Spleen (tissue), 11 donors: ENCODE data around the gene SYNM. TPM values are rescaled to one million over a fixed set of nuclear protein-coding genes. Genes with fewer than 3 reads are reported as not detected.

Experiments
- DNase-seq: peaks from one replicate; pipeline ENCODE4 v3.0.0-alpha.2; 2020
- H3K27ac ChIP-seq, 8 donors: fragments of 200-600 bp; sonication (generic) in 7 of 8; 1 replicate in 4 of 8; 2 replicates in 4 of 8; pipeline versions ENCODE4 v1.5.0 to v1.8.0; 2016 to 2021; ENCODE audit warnings: inconsistent platforms in 4 of 8, mild to moderate bottlenecking in 4 of 8, moderate library complexity in 1 of 8
- H3K27me3 ChIP-seq, 7 donors: fragments of 200-600 bp; sonication (generic) in 6 of 7; replicated peaks in 1 of 7; 1 replicate in 4 of 7; 2 replicates in 3 of 7; pipeline versions ENCODE4 v1.5.0 to v1.8.0; 2016 to 2021; ENCODE audit warnings: inconsistent platforms in 3 of 7, mild to moderate bottlenecking in 1 of 7
- H3K36me3 ChIP-seq, 6 donors: fragments of 200-600 bp; sonication (generic) in 5 of 6; 1 replicate in 4 of 6; 2 replicates in 2 of 6; pipeline versions ENCODE4 v1.5.0 to v1.8.0; 2016 to 2021; ENCODE audit warnings: inconsistent platforms in 2 of 6
- H3K4me1 ChIP-seq, 6 donors: fragments of 200-600 bp; sonication (generic) in 5 of 6; 1 replicate in 3 of 6; 2 replicates in 3 of 6; pipeline versions ENCODE4 v1.5.0 to v1.8.0; 2016 to 2021; ENCODE audit warnings: inconsistent platforms in 3 of 6
- H3K4me3 ChIP-seq, 8 donors: fragments of 200-600 bp; sonication (generic) in 7 of 8; 1 replicate in 4 of 8; 2 replicates in 4 of 8; pipeline versions ENCODE4 v1.5.0 to v1.8.0; 2016 to 2021; ENCODE audit warnings: inconsistent platforms in 4 of 8, mild to moderate bottlenecking in 4 of 8, moderate library complexity in 2 of 8
- H3K9me3 ChIP-seq, 8 donors: fragments of 200-600 bp; sonication (generic) in 7 of 8; 1 replicate in 4 of 8; 2 replicates in 4 of 8; pipeline versions ENCODE4 v1.5.0 to v1.8.0; 2016 to 2021; ENCODE audit warnings: inconsistent platforms in 4 of 8
- CTCF ChIP-seq, 11 experiments: fragments of 200-600 bp in 7 of 11; fragments of 450-650 bp in 4 of 11; sonication (generic) in 4 of 11; IDR thresholded peaks in 8 of 11; conservative IDR thresholded peaks in 3 of 11; 1 replicate in 7 of 11; 2 replicates in 4 of 11; pipeline versions ENCODE4 v1.4.0 to v1.8.0; 2016 to 2021; ENCODE audit warnings: antibody characterized with exemption in 11 of 11, inconsistent platforms in 4 of 11, mild to moderate bottlenecking in 1 of 11
- POLR2A ChIP-seq, 3 donors: fragments of 450-650 bp; IDR thresholded peaks; one replicate each; pipeline ENCODE4 v1.5.1; 2017; ENCODE audit warnings: antibody characterized with exemption in 3 of 3, mild to moderate bottlenecking in 1 of 3
- POLR2AphosphoS5 ChIP-seq, 3 donors: sonication (generic); formaldehyde crosslinking; IDR thresholded peaks; one replicate each; pipeline ENCODE4 v1.5.1; 2017; ENCODE audit warnings: antibody characterized with exemption in 3 of 3
- WGBS, 5 donors: extraction: QIAGEN DNeasy Blood & Tissue Kit in 3 of 5; methylation state at CpG; one replicate each; pipeline versions ENCODE4 v1.1.5 to v1.1.7; 2013 to 2018; 5-methylcytosine and 5-hydroxymethylcytosine counted together
- intact Hi-C: fragments of 100-400 bp; cut with DNase I; formaldehyde crosslinking; loops from one replicate; pipeline ENCODE4 v1.15.0; 2023; ENCODE audit warnings: low total_unique reads
- polyA plus RNA-seq, 3 donors: library from polyadenylated mRNA; stranded (reverse); fragments of 200-250 nt; gene quantifications; one replicate each; pipeline ENCODE4 v1.2.1, GENCODE V29; 2013
- total RNA-seq, 7 donors: library from RNA; depleted of rRNA in 3 of 7; stranded (reverse); fragments of >200 nt in 3 of 7; fragmentation: NEBNext Ultra II Directional in 4 of 7; extraction: Animal tissue kit (Norgen Biotek cat#: 25700) in 4 of 7; gene quantifications; one replicate each; pipeline versions ENCODE4 v1.1.0 to v1.2.1, GENCODE V29; 2016 to 2021
- donor health status: healthy with polysubstance abuse.
- donor health status: DM: no; HTN: no; CAD: no; lungs with moderate emphysema.
- donor health status: DM: no; HTN: no; CAD: no.
- donor health status: Bipolar disorder and iron deficiency.
- donor health status: healthy.
- donor health status: DM: no; HTN: no; CAD: no.
- donor health status: DM: yes; HTN: yes; CAD: no.

Gene SYNM
- total and polyA plus RNA-seq, 10 donors: 3.3 to 10.7 (median 4.1) TPM

- TF ChIP-seq POLR2A (IDR thresholded peaks at IDR 0.05): no peak
- no peak for TF ChIP-seq CTCF (IDR thresholded peaks at IDR 0.05 in 8 of 11, conservative IDR thresholded peaks at IDR 0.05 in 3 of 11)
- TF ChIP-seq POLR2AphosphoS5 (IDR thresholded peaks at IDR 0.05): no peak
- intact Hi-C loops: no loop called here
- peaks cover 0 to 4% (median 0%) of the 10 kb centered on the region in 6 donors for H3K36me3 ChIP-seq
- WGBS, 5 donors: 78 to 93% (median 84%) methylated on average over 12 of the region's 12 CpGs
- peaks cover 3 to 16% (median 10%) of the 10 kb centered on the region in 6 donors for H3K4me1 ChIP-seq
- DNase-seq: no peak
- peaks cover 0 to 19% (median 0%) of the 10 kb centered on the region in 7 donors for H3K27me3 ChIP-seq
- H3K27ac ChIP-seq: no peak overlapping the region
- H3K9me3 ChIP-seq: no peaks in the 10 kb centered on the region
- H3K4me3 ChIP-seq: no peak overlapping the region
Observed at GRCh38 chr15:99120050-99120777, 15.3 kb downstream of the SYNM start.

- peaks cover 0 to 4% (median 0%) of the 10 kb centered on the region in 6 donors for H3K36me3 ChIP-seq
- no peaks in the 10 kb centered on the region for H3K9me3 ChIP-seq
- no peak for TF ChIP-seq POLR2A (IDR thresholded peaks at IDR 0.05)
- H3K4me1 ChIP-seq: peaks cover 3 to 16% (median 10%) of the 10 kb centered on the region in 6 donors
- DNase-seq: no peak
- 83 to 91% (median 84%) methylated on average over 10 of the region's 10 CpGs for WGBS, 5 donors
- H3K27me3 ChIP-seq: peaks cover 0 to 19% (median 0%) of the 10 kb centered on the region in 7 donors
- no peak overlapping the region for H3K27ac ChIP-seq
- H3K4me3 ChIP-seq: no peak overlapping the region
- intact Hi-C loops: no loop called here
Observed at GRCh38 chr15:99121207-99121606, 16.3 kb downstream of the SYNM start.

GRCh38 chr15:99121691-99122410, 17.0 kb downstream of the SYNM start:
- H3K4me1 ChIP-seq: peaks cover 3 to 16% (median 10%) of the 10 kb centered on the region in 6 donors
- intact Hi-C loops: no loop called here

More at GRCh38 chr15:99121691-99122410, 17.0 kb downstream of the SYNM start:
- 72 to 81% (median 76%) methylated on average over 8 of the region's 8 CpGs for WGBS, 5 donors
- H3K4me3 ChIP-seq: no peak overlapping the region
- H3K9me3 ChIP-seq: no peaks in the 10 kb centered on the region
- TF ChIP-seq POLR2AphosphoS5 (IDR thresholded peaks at IDR 0.05) (no peak), POLR2A (IDR thresholded peaks at IDR 0.05) (no peak), CTCF (IDR thresholded peaks at IDR 0.05 in 8 of 11, conservative IDR thresholded peaks at IDR 0.05 in 3 of 11) (no peak)
- H3K27ac ChIP-seq: no peak overlapping the region
- H3K36me3 ChIP-seq: peaks cover 0 to 4% (median 0%) of the 10 kb centered on the region in 6 donors
- H3K27me3 ChIP-seq: peaks cover 0 to 19% (median 0%) of the 10 kb centered on the region in 7 donors
- DNase-seq: no peak
